Measurements from ENCODE around the gene XKR3. TPM values are rescaled to one million over a fixed set of nuclear protein-coding genes. Genes with fewer than 3 reads are reported as not detected.
"Not testable (repeated sequence)": the region's sequence is repeated elsewhere in the genome, so short reads cannot be mapped to it uniquely, and the experiment has no call there.

XKR3 gene
- total RNA-seq, 2 donors from 2014 or later: 0.23 to 0.24 TPM

DNA sequence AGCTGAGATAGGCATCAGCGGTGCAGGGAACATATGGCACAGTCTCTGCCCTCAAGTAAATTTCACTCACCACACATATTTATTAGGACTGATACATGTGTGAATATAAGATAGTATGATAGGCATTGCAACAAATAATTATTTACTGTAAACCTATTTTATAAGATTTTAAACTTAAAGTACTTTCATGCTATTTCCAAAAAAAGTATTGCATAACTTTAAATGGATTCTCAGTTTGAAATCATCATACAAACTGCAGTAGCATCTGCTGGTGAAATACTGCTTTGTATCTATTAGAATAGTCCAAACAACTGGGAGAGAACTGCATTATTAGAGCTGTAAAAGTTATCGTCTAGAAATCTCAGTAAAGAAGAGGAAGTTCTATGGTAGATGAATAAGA lies 63.0 kb downstream of the XKR3 start:
- not testable (repeated sequence) for ATAC-seq (replicated peaks in 1 of 2); H3K4me3 Mint-ChIP-seq; H3K36me3 Mint-ChIP-seq (ENCODE audit: insufficient read depth in 2 of 2); H3K27ac Mint-ChIP-seq; DNase-seq; H3K9me3 Mint-ChIP-seq; H3K4me1 Mint-ChIP-seq (ENCODE audit: low read depth); H3K27me3 Mint-ChIP-seq (ENCODE audit: low read depth)

DNA sequence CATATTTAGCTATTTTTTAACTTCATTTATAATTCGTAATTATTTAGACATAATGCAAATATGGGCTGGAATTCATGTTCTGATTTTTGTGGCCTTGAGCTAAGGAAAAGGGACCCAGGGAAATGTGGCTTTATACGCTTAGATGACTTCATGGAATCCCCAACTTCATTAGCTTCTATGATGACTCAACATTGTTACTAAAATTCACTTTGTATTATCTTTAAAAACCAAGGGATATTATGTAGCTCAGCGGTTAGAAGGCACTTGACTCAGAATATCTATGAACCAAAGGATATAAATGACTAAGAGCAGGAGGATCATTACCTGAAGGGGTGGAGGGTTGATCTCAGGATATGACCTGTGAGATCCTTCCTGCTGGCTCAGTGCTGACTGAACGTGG lies 64.8 kb downstream of the XKR3 start:
- not testable (repeated sequence) for H3K36me3 Mint-ChIP-seq (ENCODE audit: insufficient read depth in 2 of 2); H3K4me3 Mint-ChIP-seq; ATAC-seq (replicated peaks in 1 of 2); H3K9me3 Mint-ChIP-seq; DNase-seq; H3K27ac Mint-ChIP-seq; H3K27me3 Mint-ChIP-seq (ENCODE audit: low read depth); H3K4me1 Mint-ChIP-seq (ENCODE audit: low read depth)

DNA sequence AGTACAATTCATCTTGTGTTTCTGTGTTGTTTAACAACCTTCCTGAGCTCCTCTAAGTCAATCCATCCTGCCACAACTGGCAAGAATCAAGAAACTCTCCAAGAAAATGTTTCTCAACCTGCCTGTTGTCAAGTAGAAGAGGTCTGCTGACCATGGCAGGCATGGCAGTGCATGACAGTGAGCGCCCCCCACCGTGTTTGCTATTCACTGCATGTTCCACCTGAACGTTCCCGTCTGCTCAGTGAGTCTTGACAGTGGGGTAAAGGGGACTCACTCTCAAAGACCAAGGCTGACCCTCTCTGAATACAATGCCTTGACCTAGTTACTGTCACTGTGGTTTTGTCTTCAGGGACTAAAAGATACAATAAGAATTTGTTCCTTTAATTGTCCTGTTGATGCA lies 75.9 kb downstream of the XKR3 start:
- H3K36me3 Mint-ChIP-seq (ENCODE audit: insufficient read depth in 2 of 2); H3K9me3 Mint-ChIP-seq; DNase-seq; H3K4me1 Mint-ChIP-seq (ENCODE audit: low read depth); ATAC-seq (replicated peaks in 1 of 2); H3K4me3 Mint-ChIP-seq; H3K27me3 Mint-ChIP-seq (ENCODE audit: low read depth); H3K27ac Mint-ChIP-seq: not testable (repeated sequence)

DNA sequence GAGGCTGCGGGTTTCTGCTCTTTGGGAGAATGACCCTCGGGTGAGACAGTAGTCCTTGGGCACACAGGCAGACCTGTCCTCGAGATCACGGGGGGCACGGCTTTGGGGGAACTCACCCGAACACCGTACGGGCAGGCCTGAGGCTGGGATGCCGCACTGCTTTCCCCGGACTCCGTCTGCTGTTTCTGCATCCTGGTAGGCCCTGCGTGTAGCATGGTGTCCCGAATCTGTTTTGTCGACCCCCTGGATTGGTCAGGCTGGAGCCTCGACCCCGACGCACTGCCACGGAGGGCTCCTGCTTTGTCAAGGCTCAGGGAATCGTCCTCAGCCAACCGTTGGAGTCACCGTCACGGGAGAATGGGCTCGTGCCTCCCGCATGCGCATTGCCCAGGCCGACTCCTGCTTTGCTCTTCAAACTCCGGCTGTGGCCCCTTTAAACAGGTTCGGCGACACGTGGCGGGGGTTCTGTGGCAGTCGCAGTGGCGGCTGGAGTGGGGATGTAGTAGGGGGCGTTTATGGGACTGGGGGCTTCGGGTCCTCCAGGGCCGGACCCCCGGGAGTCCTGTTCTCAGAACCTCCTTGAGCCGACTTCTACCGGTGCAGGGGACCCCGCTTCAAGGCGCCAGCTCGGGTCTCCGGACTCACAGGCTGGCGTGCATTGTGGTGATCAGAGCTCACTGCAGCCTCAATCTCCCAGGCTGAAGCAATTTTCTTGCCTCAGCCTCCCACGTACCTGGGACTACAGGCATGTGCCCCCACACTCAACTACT lies 76.9 kb downstream of the XKR3 start:
- H3K4me1 Mint-ChIP-seq (ENCODE audit: low read depth); H3K36me3 Mint-ChIP-seq (ENCODE audit: insufficient read depth in 2 of 2); H3K4me3 Mint-ChIP-seq; H3K27me3 Mint-ChIP-seq (ENCODE audit: low read depth); H3K27ac Mint-ChIP-seq; DNase-seq; ATAC-seq (replicated peaks in 1 of 2); H3K9me3 Mint-ChIP-seq: not testable (repeated sequence)

DNA sequence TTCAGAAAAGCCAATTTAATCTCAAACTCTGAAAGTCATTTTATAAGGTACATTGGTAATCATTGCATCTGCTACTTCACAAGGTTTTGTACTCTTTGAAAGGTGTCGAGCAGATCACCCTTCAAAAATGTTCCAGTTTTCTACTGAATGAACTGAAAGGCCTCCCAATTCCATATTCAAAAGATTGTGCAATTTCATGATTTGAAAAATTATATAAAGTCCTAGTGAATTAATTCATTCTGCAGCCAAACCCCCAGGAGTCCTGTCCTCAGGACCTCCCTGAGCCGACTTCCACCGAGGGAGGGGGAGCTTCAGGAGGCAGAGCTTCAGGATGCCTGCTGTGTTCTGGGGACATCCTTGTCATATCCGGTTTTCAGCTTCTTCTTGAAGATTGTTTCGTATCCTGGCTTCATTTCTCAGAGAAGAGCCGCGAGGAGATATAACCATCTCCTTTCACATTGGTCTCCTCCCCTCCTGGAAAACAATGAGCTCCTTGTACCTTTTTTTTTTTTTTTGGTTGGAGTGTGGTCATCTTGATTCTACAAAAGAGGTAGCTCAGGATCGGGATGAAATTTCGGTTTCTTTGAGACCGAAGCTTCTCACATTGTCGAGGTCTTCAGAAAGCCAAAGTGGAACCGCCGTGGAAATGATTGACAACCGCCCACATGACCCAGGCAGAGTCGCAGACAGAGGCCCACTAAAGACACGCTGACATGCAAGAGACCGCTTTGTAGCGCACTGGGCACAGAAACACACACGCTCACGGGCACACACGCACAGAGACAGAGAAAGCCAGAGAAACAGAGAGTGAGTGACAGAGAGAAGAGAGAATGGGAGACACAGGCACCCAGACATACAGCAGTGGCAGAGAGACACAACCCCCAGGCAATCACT lies 77.7 kb downstream of the XKR3 start:
- not testable (repeated sequence) for H3K36me3 Mint-ChIP-seq (ENCODE audit: insufficient read depth in 2 of 2); DNase-seq; ATAC-seq (replicated peaks in 1 of 2); H3K27me3 Mint-ChIP-seq (ENCODE audit: low read depth); H3K27ac Mint-ChIP-seq; H3K4me1 Mint-ChIP-seq (ENCODE audit: low read depth); H3K4me3 Mint-ChIP-seq; H3K9me3 Mint-ChIP-seq

DNA sequence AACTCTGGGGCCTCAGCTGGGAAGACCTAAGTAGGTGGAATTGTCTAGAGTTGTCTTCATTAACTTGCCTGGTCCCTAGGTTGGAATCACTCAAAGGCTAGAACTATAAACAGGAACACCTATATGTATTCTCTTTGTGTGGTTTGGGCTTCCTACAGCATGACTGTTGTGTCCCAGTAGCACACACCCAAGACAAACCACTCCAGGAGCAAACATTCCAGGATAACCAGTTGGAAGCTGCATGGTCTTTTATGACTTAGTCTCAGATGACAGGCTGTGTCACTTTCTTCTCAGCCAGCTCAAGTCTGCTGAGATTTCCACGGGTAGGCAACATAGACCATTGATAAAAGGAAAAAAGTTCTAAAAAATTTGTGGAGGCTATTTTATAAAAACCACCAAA lies 90.9 kb downstream of the XKR3 start:
- not testable (repeated sequence) for H3K4me3 Mint-ChIP-seq; H3K27me3 Mint-ChIP-seq (ENCODE audit: low read depth); H3K27ac Mint-ChIP-seq; H3K4me1 Mint-ChIP-seq (ENCODE audit: low read depth); H3K9me3 Mint-ChIP-seq; ATAC-seq (replicated peaks in 1 of 2); H3K36me3 Mint-ChIP-seq (ENCODE audit: insufficient read depth in 2 of 2); DNase-seq

Other genes starting within 250 kb of the XKR3 start
- gene CCT8L2, start 232.6 kb downstream of the XKR3 start, total RNA-seq: not detected
- not detected for gene GAB4, start 182.8 kb upstream of the XKR3 start, total RNA-seq

Data from activated T-cell treated with anti-CD3 and anti-CD28 coated beads, Interleukin-2, amount 50 U/mL, for 72 hours (primary cell).